GM12872 (cell line): ENCODE results near the gene SPX.

ENCODE experiments used
- CTCF ChIP-seq: IDR thresholded peaks from 3 replicates; pipeline ENCODE4 v1.5.1; 2011; ENCODE audit warnings: low read depth, mild to moderate bottlenecking, low read length, moderate library complexity; ENCODE audit not compliant: insufficient read depth

SPX gene

GRCh38 chr12:21562859-21563258 is 36.8 kb downstream of the SPX start:
- TF ChIP-seq CTCF: no peak

DNA sequence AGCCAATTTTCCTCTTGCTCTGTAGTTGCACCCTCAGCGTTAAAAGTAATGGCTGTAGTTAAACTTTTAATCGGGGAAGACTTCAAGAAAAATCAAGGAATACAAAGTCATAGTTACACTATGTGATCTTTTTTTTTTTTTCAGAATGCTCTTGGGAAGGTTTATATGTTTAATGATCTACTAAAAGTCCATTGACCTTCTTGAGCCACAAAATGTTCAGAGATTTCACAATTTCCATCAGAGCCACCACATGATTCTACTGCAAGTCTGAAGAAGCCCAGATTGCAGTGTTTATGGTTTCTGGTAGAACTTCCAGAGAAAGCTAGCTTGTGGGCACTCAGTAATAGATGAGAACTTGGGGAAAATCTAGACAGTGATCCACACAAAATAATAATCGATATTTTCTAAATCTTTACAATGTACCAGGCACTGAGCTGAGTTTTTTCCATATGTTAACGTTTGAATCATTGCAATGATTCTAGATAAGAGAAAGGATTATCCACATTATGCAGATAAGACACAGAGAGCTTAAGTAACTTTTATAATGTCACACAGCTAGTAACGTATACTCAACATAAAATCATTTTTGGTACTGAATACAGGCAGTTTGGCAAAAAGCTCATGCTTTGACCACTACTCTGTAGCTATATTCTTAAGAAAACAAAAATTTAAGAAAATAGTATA is 40.3 kb downstream of the SPX start:
- TF ChIP-seq CTCF: no peak

DNA sequence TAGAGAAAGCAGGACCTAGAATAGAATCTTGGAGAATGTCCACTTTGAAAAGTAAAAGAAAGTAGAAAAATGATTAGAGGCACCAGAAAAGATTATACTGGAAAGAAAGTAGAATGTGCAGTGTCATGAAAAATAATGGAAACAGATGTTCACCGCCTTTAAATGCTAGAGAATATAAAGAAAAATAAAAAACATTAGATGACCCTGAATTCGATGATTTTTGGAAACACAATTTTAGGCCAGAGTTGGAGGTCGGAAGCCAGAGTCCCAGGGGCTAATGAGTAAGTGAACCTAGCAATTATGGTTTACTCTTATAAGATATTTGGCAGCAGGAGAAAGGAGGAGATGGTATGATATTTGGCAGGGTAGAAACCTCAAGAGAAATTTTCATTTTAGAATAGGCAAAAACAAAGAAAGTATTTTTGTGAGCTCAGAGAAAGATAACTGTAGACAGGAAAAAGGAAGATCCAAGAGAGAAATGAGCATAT is 40.9 kb downstream of the SPX start:
- TF ChIP-seq CTCF: no peak

DNA sequence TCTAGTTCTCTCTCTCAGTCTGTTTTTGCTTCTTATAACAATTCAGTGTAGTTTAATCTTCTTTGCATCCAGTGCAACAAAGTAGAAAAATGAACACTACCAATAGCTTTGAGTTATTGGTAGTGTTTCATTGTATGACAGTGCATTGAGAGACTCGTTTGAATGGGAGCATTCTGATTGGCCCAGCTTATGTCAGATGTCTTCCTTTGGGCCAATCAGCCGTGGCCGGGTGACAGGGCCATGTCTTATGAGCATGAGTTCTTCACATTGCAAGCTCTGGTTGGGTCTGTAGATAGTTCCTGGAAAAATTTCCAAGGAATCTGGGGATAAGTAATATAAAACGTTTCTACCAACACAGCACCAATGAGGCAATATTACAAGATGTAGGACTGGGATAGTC is 42.0 kb downstream of the SPX start:
- TF ChIP-seq CTCF: no peak

DNA sequence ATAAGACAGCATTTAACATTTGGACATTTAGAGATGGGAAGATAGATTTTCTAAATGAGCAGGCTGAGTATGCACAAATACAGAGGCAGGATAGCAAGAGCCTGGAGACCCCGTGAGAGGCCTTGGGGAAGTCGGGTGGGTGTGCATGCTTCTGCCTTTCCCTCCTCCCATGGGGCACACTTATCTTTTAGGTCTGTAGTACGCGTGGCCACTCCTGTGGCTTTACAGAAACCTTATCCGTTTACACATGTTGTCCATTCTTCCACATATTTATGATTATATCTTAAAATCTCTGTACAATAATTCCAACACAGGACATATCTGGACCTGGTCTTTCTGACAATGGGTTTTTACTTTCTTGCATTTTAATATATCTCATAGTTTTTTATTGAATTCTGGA is 45.0 kb downstream of the SPX start:
- no peak for TF ChIP-seq CTCF

DNA sequence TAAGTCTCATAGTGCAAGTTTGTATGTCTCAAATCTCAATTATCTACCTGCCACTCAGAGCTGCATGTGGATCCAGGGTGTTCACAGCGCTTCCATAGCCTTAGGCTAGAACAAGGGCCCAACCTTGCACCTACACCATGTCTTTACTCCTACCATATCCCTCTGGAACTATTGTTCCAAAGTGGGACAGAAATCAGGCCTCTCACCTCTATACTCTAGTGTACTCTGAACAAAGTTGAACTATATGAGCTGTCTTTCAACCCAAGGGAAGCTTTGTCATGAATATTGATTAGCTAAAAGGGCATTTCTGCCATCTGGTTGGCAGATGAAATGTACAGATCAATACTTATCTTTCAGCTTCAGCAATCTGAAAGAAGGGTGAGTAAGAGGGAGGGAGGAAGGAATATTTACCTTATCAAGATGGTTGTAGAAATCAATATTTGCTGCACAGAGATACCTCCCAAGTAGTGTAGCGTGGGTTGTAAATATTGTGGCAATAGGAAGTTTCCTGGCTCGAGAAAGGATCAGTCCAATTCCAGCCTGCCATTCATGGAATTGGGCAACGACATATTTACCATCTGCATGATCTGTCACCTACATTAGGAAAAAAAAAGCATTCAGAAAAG is 47.8 kb downstream of the SPX start:
- no peak for TF ChIP-seq CTCF

DNA sequence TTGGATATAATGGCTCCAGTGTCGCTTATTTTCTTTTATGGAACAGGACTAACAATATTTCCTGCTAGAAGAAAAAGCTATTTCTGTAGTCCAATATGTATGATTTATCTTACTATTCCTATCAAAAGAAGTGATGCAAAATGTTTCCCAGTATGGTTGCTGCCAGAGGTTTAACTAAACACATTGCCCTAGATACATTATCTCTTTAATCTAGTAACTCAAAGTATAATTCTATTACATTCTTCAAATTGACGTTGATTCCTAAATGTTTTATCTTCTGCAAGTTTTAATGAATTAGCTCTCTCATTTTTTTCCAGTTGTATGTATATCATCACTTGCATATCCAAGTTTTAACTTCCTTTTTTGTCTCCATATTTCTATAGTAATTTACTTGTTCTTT is 50.3 kb downstream of the SPX start:
- no peak for TF ChIP-seq CTCF
